Right atrium auricular region (tissue), 2 donors: ENCODE results near the gene OR51A7. TPM values are rescaled to one million over a fixed set of nuclear protein-coding genes. Genes with fewer than 3 reads are reported as not detected.
"Not testable (repeated sequence)": the region's sequence is repeated elsewhere in the genome, so short reads cannot be mapped to it uniquely, and the experiment has no call there.

Experiments used
- DNase-seq: peaks from one replicate; pipeline ENCODE4 v3.0.0-alpha.2; 2019; ENCODE audit warnings: low spot score
- H3K27ac ChIP-seq, 2 donors: fragments of 200-600 bp; sonication (generic); 1 replicate in 1 of 2; 2 replicates in 1 of 2; pipeline ENCODE4 v1.5.1; 2016 to 2019
- H3K27me3 ChIP-seq, 2 donors: fragments of 200-600 bp; sonication (generic); one replicate each; pipeline versions ENCODE4 v1.5.1 to v1.6.0; 2017 to 2019
- H3K36me3 ChIP-seq: fragments of 200-600 bp; sonication (generic); one replicate; pipeline ENCODE4 v1.5.1; 2016
- H3K4me1 ChIP-seq, 2 donors: fragments of 200-600 bp; sonication (generic); one replicate each; pipeline versions ENCODE4 v1.5.1 to v1.6.0; 2017 to 2019
- H3K4me3 ChIP-seq, 2 donors: fragments of 200-600 bp; sonication (generic); 1 replicate in 1 of 2; 2 replicates in 1 of 2; pipeline ENCODE4 v1.5.1; 2017 to 2019; ENCODE audit warnings: mild to moderate bottlenecking in 1 of 2, moderate library complexity in 1 of 2
- H3K9me3 ChIP-seq, 2 donors: fragments of 200-600 bp; sonication (generic); one replicate each; pipeline ENCODE4 v1.5.1; 2019
- CTCF ChIP-seq, 2 donors: fragments of 200-600 bp; sonication (generic); IDR thresholded peaks; one replicate each; pipeline ENCODE4 v1.5.1; 2019; ENCODE audit warnings: antibody characterized with exemption in 2 of 2
- total RNA-seq, 2 donors: library from RNA; depleted of rRNA; stranded (reverse); fragments of >200 nt; gene quantifications; one replicate each; pipeline ENCODE4 v1.1.0, GENCODE V29; 2016

Gene OR51A7
- total RNA-seq, result not detected

GRCh38 chr11:4903484-4903883 is at the start of gene OR51A7:
Gene OR51A7, plus strand, starts transcription at chr11:4903783. Its CDS starts 3,587 bp downstream, at chr11:4907370.
- TF ChIP-seq CTCF (IDR thresholded peaks at IDR 0.05), result no peak
- no peak for DNase-seq
- Histone ChIP-seq H3K4me3 (no peak within 1 kb of the TSS), H3K4me1 (no peaks in the 10 kb centered on the region), H3K9me3 (no peaks in the 10 kb centered on the region), H3K27me3 (no peaks in the 10 kb centered on the region), H3K27ac (no peak within 1 kb of the TSS), H3K36me3 (no peaks in the 10 kb centered on the region)

GRCh38 chr11:4854286-4854685 is 49.3 kb upstream of the OR51A7 start:
- not testable (repeated sequence) for H3K4me3 ChIP-seq, H3K27ac ChIP-seq, H3K36me3 ChIP-seq, H3K27me3 ChIP-seq, H3K9me3 ChIP-seq, DNase-seq, H3K4me1 ChIP-seq

- Histone ChIP-seq H3K36me3 (no peaks in the 10 kb centered on the region), H3K4me1 (no peaks in the 10 kb centered on the region), H3K4me3 (no peak overlapping the region), H3K27ac (no peak overlapping the region), H3K9me3 (no peaks in the 10 kb centered on the region), H3K27me3 (no peaks in the 10 kb centered on the region)
- TF ChIP-seq CTCF (IDR thresholded peaks at IDR 0.05), result no peak
- no peak for DNase-seq
Observed at GRCh38 chr11:4862447-4863236, 40.9 kb upstream of the OR51A7 start.

GRCh38 chr11:4863876-4864275 is 39.7 kb upstream of the OR51A7 start:
- H3K27ac ChIP-seq, result no peak overlapping the region
- H3K9me3 ChIP-seq, result no peaks in the 10 kb centered on the region
- DNase-seq, result no peak
- no peaks in the 10 kb centered on the region for H3K4me1 ChIP-seq
- TF ChIP-seq CTCF (IDR thresholded peaks at IDR 0.05), result no peak
- H3K36me3 ChIP-seq, result no peaks in the 10 kb centered on the region
- no peaks in the 10 kb centered on the region for H3K27me3 ChIP-seq
- no peak overlapping the region for H3K4me3 ChIP-seq

- no peak overlapping the region for H3K27ac ChIP-seq
- H3K27me3 ChIP-seq, result no peaks in the 10 kb centered on the region
- H3K4me1 ChIP-seq, result no peaks in the 10 kb centered on the region
- H3K36me3 ChIP-seq, result no peaks in the 10 kb centered on the region
- no peak for TF ChIP-seq CTCF (IDR thresholded peaks at IDR 0.05)
- no peak for DNase-seq
- H3K9me3 ChIP-seq, result no peaks in the 10 kb centered on the region
- no peak overlapping the region for H3K4me3 ChIP-seq
Observed at GRCh38 chr11:4865855-4866254, 37.7 kb upstream of the OR51A7 start.

GRCh38 chr11:4881188-4881587 is 22.4 kb upstream of the OR51A7 start:
- no peaks in the 10 kb centered on the region for H3K9me3 ChIP-seq
- H3K27ac ChIP-seq, result no peak overlapping the region
- no peak overlapping the region for H3K4me3 ChIP-seq
- TF ChIP-seq CTCF (IDR thresholded peaks at IDR 0.05), result no peak
- H3K27me3 ChIP-seq, result no peaks in the 10 kb centered on the region
- no peaks in the 10 kb centered on the region for H3K36me3 ChIP-seq
- no peaks in the 10 kb centered on the region for H3K4me1 ChIP-seq
- DNase-seq, result no peak
